ENCODE results near the gene RAB11FIP4.

- TF ChIP-seq CTCF (IDR thresholded peaks at IDR 0.05) (no peak), TAF1 (IDR thresholded peaks at IDR 0.05; ENCODE audit: borderline replicate concordance, low read depth, low read length) (no peak), USF1 (IDR thresholded peaks at IDR 0.05; ENCODE audit: borderline replicate concordance, low read depth) (no peak), ZBTB33 (IDR thresholded peaks at IDR 0.05; ENCODE audit: borderline replicate concordance, low read depth) (no peak), EP300 (IDR thresholded peaks at IDR 0.05; ENCODE audit: borderline replicate concordance in 1 of 2, low read depth in 1 of 2, low read length in 1 of 2) (no peak), MAX (IDR thresholded peaks at IDR 0.05; ENCODE audit: low read depth) (no peak), CHD2 (IDR thresholded peaks at IDR 0.05; ENCODE audit: low read length, partially characterized antibody) (no peak), FOXM1 (IDR thresholded peaks at IDR 0.05; ENCODE audit: low read depth) (no peak)
Measured at GRCh38 chr17:31394544-31394943, 3.1 kb downstream of the RAB11FIP4 start.
